Type B pancreatic cell (in vitro differentiated cells): ENCODE results near the gene CR1. TPM values are rescaled to one million over a fixed set of nuclear protein-coding genes. Genes with fewer than 3 reads are reported as not detected.
A peak's percentile ranks its signal among the peaks of the same experiment; 100 is the strongest.
"Not testable (repeated sequence)": the region's sequence is repeated elsewhere in the genome, so short reads cannot be mapped to it uniquely, and the experiment has no call there.

Experiments used
- DNase-seq: peaks from one replicate; pipeline ENCODE4 v3.0.0; 2021; ENCODE audit warnings: mixed read lengths; ENCODE audit not compliant: unreplicated experiment; ENCODE audit errors: extremely low spot score
- H3K27ac Mint-ChIP-seq: 2 replicates; pipeline ENCODE4 v1.8.0; 2021; ENCODE audit warnings: mild to moderate bottlenecking, mixed read lengths
- H3K27me3 Mint-ChIP-seq: 2 replicates; pipeline ENCODE4 v1.8.0; 2021; ENCODE audit warnings: mixed read lengths
- H3K36me3 Mint-ChIP-seq: 2 replicates; pipeline ENCODE4 v1.8.0; 2021; ENCODE audit warnings: mixed read lengths
- H3K4me1 Mint-ChIP-seq: one replicate; pipeline ENCODE4 v1.8.0; 2021; ENCODE audit warnings: mixed read lengths; ENCODE audit not compliant: unreplicated experiment
- H3K4me3 Mint-ChIP-seq: 2 replicates; pipeline ENCODE4 v1.8.0; 2021; ENCODE audit warnings: mild to moderate bottlenecking, mixed read lengths
- H3K9me3 Mint-ChIP-seq: 2 replicates; pipeline ENCODE4 v1.8.0; 2021; ENCODE audit warnings: mixed read lengths
- total RNA-seq: library from RNA; stranded (reverse); gene quantifications from 2 replicates; pipeline ENCODE4 v1.2.1, GENCODE V29; 2021; ENCODE audit warnings: low replicate concordance
- TF ChIP-seq, protein P1 (sequence below): fragments of 200-600 bp; sonication (generic); conservative IDR thresholded peaks from 2 replicates; pipeline ENCODE4 v1.5.0; 2021; ENCODE audit warnings: antibody characterized with exemption, mild to moderate bottlenecking

CR1 gene
- total RNA-seq, 1 donor from 2014 or later = 0.56 TPM

DNA sequence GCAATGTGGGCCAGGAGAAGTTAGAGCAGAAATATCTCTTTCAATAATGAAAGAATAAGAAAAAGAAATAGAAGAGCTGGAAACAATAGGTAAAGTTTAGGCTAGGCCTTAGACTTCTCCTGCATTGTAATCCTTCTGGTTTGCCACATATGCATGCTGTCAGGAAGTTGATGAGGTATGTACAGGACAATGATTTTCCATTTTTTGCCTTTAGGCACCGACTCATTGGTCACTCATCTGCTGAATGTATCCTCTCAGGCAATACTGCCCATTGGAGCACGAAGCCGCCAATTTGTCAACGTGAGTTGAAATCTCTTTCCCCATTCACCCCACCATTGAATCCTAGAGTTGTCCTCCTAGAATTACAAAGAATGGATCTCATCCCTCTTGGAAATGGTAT is 79.4 kb downstream of the CR1 start:
- H3K9me3 Mint-ChIP-seq, H3K4me3 Mint-ChIP-seq, H3K4me1 Mint-ChIP-seq, DNase-seq, H3K27me3 Mint-ChIP-seq, H3K36me3 Mint-ChIP-seq, H3K27ac Mint-ChIP-seq: not testable (repeated sequence)

DNA sequence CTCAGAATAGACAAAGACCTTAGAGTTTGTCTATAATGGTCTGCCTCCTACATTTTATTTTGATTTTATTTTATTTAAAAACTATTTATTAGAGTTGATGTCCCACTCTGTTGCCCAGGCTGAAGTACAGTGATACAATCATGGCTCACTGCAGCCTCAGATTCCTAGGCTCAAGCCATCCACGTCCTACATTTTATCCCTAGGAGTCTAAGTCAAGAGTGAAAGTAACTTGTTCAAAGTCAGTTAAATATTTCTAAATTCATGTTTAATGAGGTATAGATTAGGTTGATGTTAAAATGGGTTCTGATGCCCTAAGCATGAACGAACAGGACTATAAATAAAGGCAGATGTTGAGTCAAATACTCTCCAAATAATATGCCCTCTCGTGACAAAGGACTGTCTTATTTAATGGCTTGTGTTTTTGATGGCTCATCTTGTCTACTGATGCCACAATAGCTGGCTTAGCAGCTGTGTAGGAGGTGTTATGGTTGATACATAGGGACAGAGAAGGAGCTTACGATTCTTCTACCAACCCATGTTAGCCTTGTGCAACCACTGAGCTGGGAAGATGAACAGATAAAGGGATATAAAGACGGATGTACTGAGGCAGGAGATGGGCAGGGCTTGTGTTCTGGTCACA is 83.0 kb downstream of the CR1 start:
- Mint-ChIP-seq H3K27me3 (peaks cover 6% of the 10 kb centered on the region), H3K36me3 (no peaks in the 10 kb centered on the region)

DNA sequence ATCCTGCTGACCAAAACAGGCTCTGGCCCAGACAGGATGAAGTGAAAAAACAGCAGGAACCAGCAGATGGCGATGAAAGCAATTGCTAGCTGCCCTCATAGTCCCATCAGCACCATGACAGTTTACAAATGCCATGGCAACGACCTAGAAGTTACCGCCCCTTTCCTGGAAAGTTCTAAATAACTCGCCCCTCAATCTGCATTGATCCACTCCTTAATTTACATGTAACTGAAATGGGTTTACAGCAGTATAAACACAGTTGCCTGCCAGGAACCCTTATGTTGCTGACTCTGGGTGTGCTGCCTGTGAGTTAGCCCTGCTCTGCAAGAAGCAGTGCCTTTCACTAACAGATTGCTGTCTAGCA is 83.5 kb downstream of the CR1 start:
- H3K27ac Mint-ChIP-seq = no peak overlapping the region
- H3K4me1 Mint-ChIP-seq = no peaks in the 10 kb centered on the region
- H3K36me3 Mint-ChIP-seq = no peaks in the 10 kb centered on the region
- DNase-seq = no peak
- H3K4me3 Mint-ChIP-seq = no peak overlapping the region
- H3K27me3 Mint-ChIP-seq = peaks cover 6% of the 10 kb centered on the region
- TF ChIP-seq, protein P1, sequence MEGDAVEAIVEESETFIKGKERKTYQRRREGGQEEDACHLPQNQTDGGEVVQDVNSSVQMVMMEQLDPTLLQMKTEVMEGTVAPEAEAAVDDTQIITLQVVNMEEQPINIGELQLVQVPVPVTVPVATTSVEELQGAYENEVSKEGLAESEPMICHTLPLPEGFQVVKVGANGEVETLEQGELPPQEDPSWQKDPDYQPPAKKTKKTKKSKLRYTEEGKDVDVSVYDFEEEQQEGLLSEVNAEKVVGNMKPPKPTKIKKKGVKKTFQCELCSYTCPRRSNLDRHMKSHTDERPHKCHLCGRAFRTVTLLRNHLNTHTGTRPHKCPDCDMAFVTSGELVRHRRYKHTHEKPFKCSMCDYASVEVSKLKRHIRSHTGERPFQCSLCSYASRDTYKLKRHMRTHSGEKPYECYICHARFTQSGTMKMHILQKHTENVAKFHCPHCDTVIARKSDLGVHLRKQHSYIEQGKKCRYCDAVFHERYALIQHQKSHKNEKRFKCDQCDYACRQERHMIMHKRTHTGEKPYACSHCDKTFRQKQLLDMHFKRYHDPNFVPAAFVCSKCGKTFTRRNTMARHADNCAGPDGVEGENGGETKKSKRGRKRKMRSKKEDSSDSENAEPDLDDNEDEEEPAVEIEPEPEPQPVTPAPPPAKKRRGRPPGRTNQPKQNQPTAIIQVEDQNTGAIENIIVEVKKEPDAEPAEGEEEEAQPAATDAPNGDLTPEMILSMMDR = peak; percentile 78
- no peaks in the 10 kb centered on the region for H3K9me3 Mint-ChIP-seq

More for the DNA sequence above, 83.0 kb downstream of the CR1 start:
- Mint-ChIP-seq H3K27ac (no peak overlapping the region), H3K4me3 (no peak overlapping the region), H3K9me3 (no peaks in the 10 kb centered on the region), H3K4me1 (no peaks in the 10 kb centered on the region)
- DNase-seq = no peak
- TF ChIP-seq, protein P1 = no peak

DNA sequence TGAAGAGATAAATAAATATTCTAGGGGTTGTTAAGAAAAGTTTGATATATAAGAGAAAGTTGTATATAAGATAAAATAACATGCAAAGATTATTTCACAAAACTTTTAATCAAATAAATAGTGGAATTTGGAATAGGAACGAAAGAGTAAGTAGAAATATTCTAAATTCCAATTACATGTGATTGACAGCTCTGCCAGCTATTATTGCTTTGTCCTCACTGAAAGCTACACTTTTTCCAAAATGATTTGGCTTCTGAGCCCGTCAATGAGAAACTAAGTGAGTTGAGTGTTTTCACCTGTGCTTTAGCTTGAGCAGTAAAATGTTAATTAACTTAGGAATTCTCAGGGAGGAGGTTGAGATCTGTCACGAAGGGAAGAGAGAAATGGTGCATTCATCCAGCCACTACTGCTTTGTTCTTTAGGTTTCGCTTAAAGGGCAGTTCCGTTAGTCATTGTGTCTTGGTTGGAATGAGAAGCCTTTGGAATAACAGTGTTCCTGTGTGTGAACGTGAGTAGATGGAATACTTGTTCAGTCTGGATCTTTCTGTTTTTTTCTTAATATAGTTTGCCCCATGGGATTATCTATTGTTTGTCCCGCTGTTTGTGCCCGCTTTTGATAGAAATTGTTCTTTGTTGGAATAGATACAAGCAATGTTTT is 85.7 kb downstream of the CR1 start:
- Mint-ChIP-seq H3K27me3 (peaks cover 6% of the 10 kb centered on the region), H3K9me3 (no peaks in the 10 kb centered on the region), H3K4me3 (no peak overlapping the region), H3K36me3 (no peaks in the 10 kb centered on the region), H3K4me1 (no peaks in the 10 kb centered on the region), H3K27ac (no peak overlapping the region)
- DNase-seq = no peak
- TF ChIP-seq, protein P1 = no peak

DNA sequence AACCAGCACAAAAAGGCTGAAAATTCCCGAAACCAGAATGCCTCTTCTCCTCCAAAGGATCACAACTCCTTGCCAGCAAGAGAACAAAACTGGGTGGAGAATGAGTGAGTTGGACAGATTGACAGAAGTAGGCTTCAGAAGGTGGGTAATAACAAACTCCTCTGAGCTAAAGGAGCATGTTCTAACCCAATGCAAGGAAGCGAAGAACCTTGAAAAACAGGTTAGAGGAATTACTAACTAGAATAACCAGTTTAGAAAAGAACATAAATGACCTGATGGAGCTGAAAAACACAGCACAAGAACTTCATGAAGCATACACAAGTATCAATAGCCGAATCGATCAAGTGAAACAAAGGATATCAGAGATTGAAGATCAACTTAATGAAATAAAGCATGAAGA is 93.5 kb downstream of the CR1 start:
- H3K27me3 Mint-ChIP-seq, H3K36me3 Mint-ChIP-seq, H3K9me3 Mint-ChIP-seq, DNase-seq, H3K4me1 Mint-ChIP-seq: not testable (repeated sequence)
- Mint-ChIP-seq H3K27ac (peak overlapping the region; percentile 46), H3K4me3 (peak overlapping the region; percentile 72)

DNA sequence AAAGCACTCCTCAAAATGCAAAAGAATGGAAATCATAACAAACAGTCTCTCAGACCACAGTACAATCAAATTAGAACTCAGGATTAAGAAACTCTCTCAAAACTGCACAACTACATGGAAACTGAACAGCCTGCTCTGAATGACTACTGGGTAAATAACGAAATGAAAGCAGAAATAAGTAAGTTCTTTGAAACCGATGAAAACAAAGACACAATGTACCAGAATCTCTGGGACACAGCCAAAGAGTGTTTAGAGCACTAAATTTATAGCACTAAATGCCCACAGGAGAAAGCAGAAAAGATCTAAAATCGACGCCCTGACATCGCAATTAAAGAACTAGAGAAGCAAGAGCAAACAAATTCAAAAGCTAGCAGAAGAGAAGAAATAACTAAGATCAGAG is 95.2 kb downstream of the CR1 start:
- H3K27me3 Mint-ChIP-seq, DNase-seq, H3K4me3 Mint-ChIP-seq, H3K9me3 Mint-ChIP-seq, H3K27ac Mint-ChIP-seq, H3K36me3 Mint-ChIP-seq, H3K4me1 Mint-ChIP-seq: not testable (repeated sequence)

DNA sequence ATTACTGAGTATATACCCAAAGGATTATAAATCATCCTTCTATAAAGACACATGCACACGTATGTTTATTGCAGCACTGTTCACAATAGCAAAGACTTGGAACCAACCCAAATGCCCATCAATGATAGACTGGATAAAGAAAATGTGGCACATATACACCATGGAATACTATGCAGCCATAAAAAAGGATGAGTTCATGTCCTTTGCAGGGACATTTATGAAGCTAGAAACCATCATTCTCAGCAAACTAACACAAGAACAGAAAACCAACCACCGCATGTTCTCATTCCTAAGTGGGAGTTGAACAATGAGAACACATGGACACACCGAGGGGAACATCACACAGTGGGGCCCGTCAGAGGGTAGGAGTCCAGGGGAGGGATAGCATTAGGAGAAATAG is 98.1 kb downstream of the CR1 start:
- not testable (repeated sequence) for H3K27me3 Mint-ChIP-seq, H3K27ac Mint-ChIP-seq, H3K4me3 Mint-ChIP-seq, DNase-seq, H3K4me1 Mint-ChIP-seq, H3K9me3 Mint-ChIP-seq, H3K36me3 Mint-ChIP-seq
